ENCODE results near the gene ZNF740. TPM values are rescaled to one million over a fixed set of nuclear protein-coding genes. Genes with fewer than 3 reads are reported as not detected.
"Not testable (repeated sequence)": the region's sequence is repeated elsewhere in the genome, so short reads cannot be mapped to it uniquely, and the experiment has no call there.

The ZNF740 gene
- total and polyA plus RNA-seq, 10 of the 15 experiments (the other 5 are each of a cell fraction or from before 2014, with no cell fraction given) = 1.4 to 33.6 (median 11.3) TPM

- DNase-seq (ENCODE audit: low read depth, low spot score) = no peak
- Histone ChIP-seq H3K27me3 (replicated peaks in 1 of 2; ENCODE audit: control insufficient read depth in 2 of 2, insufficient read depth in 2 of 2, low read length in 1 of 2) (no peaks in the 10 kb centered on the region), H3K4me1 (ENCODE audit: control insufficient read depth, insufficient read depth, low read length) (peaks cover 14% of the 10 kb centered on the region; the same call in 1 of the 2 replicates), H3K79me2 (ENCODE audit: control insufficient read depth, insufficient read depth, low read length) (peaks cover 9% of the 10 kb centered on the region), H3K36me3 (ENCODE audit: control insufficient read depth in 2 of 2, insufficient read depth in 2 of 2, low read length in 1 of 2) (no peaks in the 10 kb centered on the region), H3K9ac (ENCODE audit: control insufficient read depth, insufficient read depth, low read length) (no peak overlapping the region), H3K9me3 (replicated peaks; ENCODE audit: control insufficient read depth, insufficient read depth, low read length) (no peaks in the 10 kb centered on the region), H3K27ac (ENCODE audit: control insufficient read depth, insufficient read depth) (no peak overlapping the region), H4K20me1 (ENCODE audit: control insufficient read depth, insufficient read depth) (no peaks in the 10 kb centered on the region), H3K4me3 (no peak overlapping the region), H2AFZ (ENCODE audit: control insufficient read depth, low read depth, low read length) (no peak overlapping the region), H3K4me2 (ENCODE audit: control insufficient read depth, insufficient read depth) (no peak overlapping the region)
- FAIRE-seq = no peak
- ATAC-seq = no peak
- in situ Hi-C loops (cut with MboI) (no loop called here), intact Hi-C loops (cut with micrococcal nuclease; ENCODE audit: unreplicated experiment) (no loop called here)
- TF ChIP-seq ZZZ3 (IDR thresholded peaks at IDR 0.05; ENCODE audit: control insufficient read depth, insufficient read length, low read depth) = no peak
- no peak for TF ChIP-seq SMAD5 (IDR thresholded peaks at IDR 0.05; ENCODE audit: low read depth)
- no peak for TF ChIP-seq CBX3 (IDR thresholded peaks at IDR 0.05; ENCODE audit: borderline replicate concordance, low read depth)
- TF ChIP-seq E4F1 (IDR thresholded peaks at IDR 0.05; ENCODE audit: borderline replicate concordance, partially characterized antibody) = no peak
- no peak for TF ChIP-seq SKIL (IDR thresholded peaks at IDR 0.05; ENCODE audit: low read depth, poor library complexity, severe bottlenecking)
- TF ChIP-seq ZBED1 (IDR thresholded peaks at IDR 0.05; ENCODE audit: borderline replicate concordance) = no peak
- no peak for TF ChIP-seq FOXK2 (IDR thresholded peaks at IDR 0.05)
- TF ChIP-seq E2F4 (IDR thresholded peaks at IDR 0.05; ENCODE audit: low read depth, low read length) = no peak
- ChIA-PET SMC1A (ENCODE audit: uncharacterized antibody, unreplicated experiment) (interaction anchor here (0.7 to 3.5 kb wide), 7 partner anchors 10 to 145 kb away, joined by 3 to 24 read pairs (median 4); partner anchors contain the start of genes AAAS and ITGB7), CTCF (interaction anchor here (0.8 to 8.0 kb wide), 9 partner anchors 12 to 111 kb away, joined by 3 to 66 read pairs (median 3); a partner anchor contains a TSS), POLR2A (interaction anchor here (0.7 to 2.4 kb wide), 6 partner anchors 24 to 203 kb away, joined by 3 to 11 read pairs (median 3); partner anchors contain the start of genes AAAS, ITGB7 and SP1), RAD21 (ENCODE audit: unreplicated experiment) (interaction anchor here (1.1 to 1.2 kb wide), 2 partner anchors 23 to 33 kb away, joined by 3 read pairs; no protein-coding TSS in a partner anchor)
- no TSS peak for BruUV-seq (replicated peaks)
- WGBS (ENCODE audit: insufficient coverage, insufficient replicate concordance, low lambda C conversion rate, missing lambda C conversion rate) = 98% methylated on average over 3 of the region's 3 CpGs
Measured at GRCh38 chr12:53176750-53177149, 3.8 kb upstream of the ZNF740 start.

GRCh38 chr12:53177447-53177846 is 3.1 kb upstream of the ZNF740 start:
- DNase-seq (ENCODE audit: low read depth, low spot score); H3K9ac ChIP-seq (ENCODE audit: control insufficient read depth, insufficient read depth, low read length); intact Hi-C loops (cut with micrococcal nuclease; ENCODE audit: unreplicated experiment); FAIRE-seq; H3K4me2 ChIP-seq (ENCODE audit: control insufficient read depth, insufficient read depth); in situ Hi-C loops (cut with MboI); H2AFZ ChIP-seq (ENCODE audit: control insufficient read depth, low read depth, low read length); H4K20me1 ChIP-seq (ENCODE audit: control insufficient read depth, insufficient read depth); H3K36me3 ChIP-seq (ENCODE audit: control insufficient read depth in 2 of 2, insufficient read depth in 2 of 2, low read length in 1 of 2); BruUV-seq (replicated peaks); H3K27me3 ChIP-seq (replicated peaks in 1 of 2; ENCODE audit: control insufficient read depth in 2 of 2, insufficient read depth in 2 of 2, low read length in 1 of 2); RAD21 ChIA-PET (ENCODE audit: unreplicated experiment); ATAC-seq; H3K4me3 ChIP-seq; H3K27ac ChIP-seq (ENCODE audit: control insufficient read depth, insufficient read depth); H3K9me3 ChIP-seq (replicated peaks; ENCODE audit: control insufficient read depth, insufficient read depth, low read length): not testable (repeated sequence)
- SMC1A ChIA-PET (ENCODE audit: uncharacterized antibody, unreplicated experiment) = interaction anchor here (0.6 to 3.5 kb wide), 7 partner anchors 9 to 120 kb away, joined by 3 to 24 read pairs (median 3); partner anchors contain the start of genes ITGB7 and SPRYD3
- POLR2A ChIA-PET = interaction anchor here (0.7 to 4.3 kb wide), 7 partner anchors 13 to 202 kb away, joined by 3 to 26 read pairs (median 3); partner anchors contain the start of genes ITGB7 and SP1
- CTCF ChIA-PET = interaction anchor here (0.8 to 8.0 kb wide), 7 partner anchors 12 to 74 kb away, joined by 3 to 66 read pairs (median 4); partner anchors contain the start of gene ITGB7
- H3K4me1 ChIP-seq (ENCODE audit: control insufficient read depth, insufficient read depth, low read length) = peaks cover 17% of the 10 kb centered on the region; the same call in 1 of the 2 replicates
- H3K79me2 ChIP-seq (ENCODE audit: control insufficient read depth, insufficient read depth, low read length) = peaks cover 16% of the 10 kb centered on the region
- WGBS (ENCODE audit: insufficient coverage, insufficient replicate concordance, low lambda C conversion rate, missing lambda C conversion rate) = 97% methylated on average over 6 of the region's 6 CpGs

All from GM12878 (cell line).